H1 (cell line): Measurements from ENCODE around the gene NCL. TPM values are rescaled to one million over a fixed set of nuclear protein-coding genes. Genes with fewer than 3 reads are reported as not detected.

ENCODE experiments used
- BACH1 ChIP-seq: IDR thresholded peaks from 2 replicates; pipeline ENCODE4 v1.6.1; 2012; ENCODE audit warnings: low read length, improper control_type of control experiment
- KDM5A ChIP-seq: fragments of 200-600 bp; IDR thresholded peaks from 2 replicates; pipeline ENCODE4 v1.7.1; 2012; ENCODE audit warnings: mild to moderate bottlenecking, low read length, inconsistent platforms, mixed read lengths
- RBBP5 ChIP-seq: IDR thresholded peaks from 2 replicates; pipeline ENCODE4 v1.7.1; 2012; ENCODE audit warnings: low read depth, mild to moderate bottlenecking, inconsistent platforms, low read length, moderate library complexity, borderline replicate concordance
- RNF2 ChIP-seq: fragments of 200-900, 300-1000 bp; sonication (generic); IDR thresholded peaks from 2 replicates; pipeline ENCODE4 v1.7.1; 2016; ENCODE audit warnings: borderline replicate concordance, low read depth, mild to moderate bottlenecking, antibody characterized with exemption, low read length; ENCODE audit not compliant: poor library complexity, severe bottlenecking; ENCODE audit errors: missing control alignments
- SIN3A ChIP-seq, 2 experiments: IDR thresholded peaks in 1 of 2; conservative IDR thresholded peaks in 1 of 2; 2 replicates each; pipeline ENCODE4 v1.6.1; 2011 to 2012; ENCODE audit warnings: low read length in 2 of 2, improper control_type of control experiment in 1 of 2, low read depth in 1 of 2, mild to moderate bottlenecking in 1 of 2
- SP1 ChIP-seq: IDR thresholded peaks from 2 replicates; pipeline ENCODE4 v1.6.1; 2011; ENCODE audit warnings: low read depth, low read length
- polyA plus RNA-seq, 7 experiments: library from polyadenylated mRNA; depleted of rRNA in 3 of 7; stranded (reverse) in 5 of 7; unstranded in 2 of 7; fragments of >200 nt in 5 of 7; fragments of 200-250 nt in 2 of 7; gene quantifications; 1 replicate in 5 of 7; 2 replicates in 1 of 7; 4 replicates in 1 of 7; pipeline versions ENCODE4 v1.2.1 to v1.2.3, GENCODE V29; 2011 to 2013; ENCODE audit warnings: missing spikeins in 2 of 7, mixed read lengths in 2 of 7
- total RNA-seq: library from RNA; stranded (reverse); fragmentation: NEBNext Ultra II Directional; extraction: Animal tissue kit (Norgen Biotek cat#: 25700); gene quantifications from 2 replicates; pipeline ENCODE4 v1.2.1, GENCODE V29; 2021
- TF ChIP-seq, protein P1 (sequence below): fragments of 300-600 bp; sonication (generic); IDR thresholded peaks from 2 replicates; pipeline ENCODE4 v1.7.1; 2012; ENCODE audit warnings: low read length, moderate library complexity, mild to moderate bottlenecking, inconsistent platforms; ENCODE audit not compliant: insufficient replicate concordance
- TF ChIP-seq, protein P2 (sequence below): IDR thresholded peaks from 2 replicates; pipeline ENCODE4 v1.6.1; 2011; ENCODE audit warnings: low read depth, mild to moderate bottlenecking, low read length; ENCODE audit not compliant: insufficient read depth

The NCL gene
- total and polyA plus RNA-seq, 2 of the 8 experiments (the other 6 are each of a cell fraction or from before 2014, with no cell fraction given) = 61.2 to 1,478 TPM

DNA sequence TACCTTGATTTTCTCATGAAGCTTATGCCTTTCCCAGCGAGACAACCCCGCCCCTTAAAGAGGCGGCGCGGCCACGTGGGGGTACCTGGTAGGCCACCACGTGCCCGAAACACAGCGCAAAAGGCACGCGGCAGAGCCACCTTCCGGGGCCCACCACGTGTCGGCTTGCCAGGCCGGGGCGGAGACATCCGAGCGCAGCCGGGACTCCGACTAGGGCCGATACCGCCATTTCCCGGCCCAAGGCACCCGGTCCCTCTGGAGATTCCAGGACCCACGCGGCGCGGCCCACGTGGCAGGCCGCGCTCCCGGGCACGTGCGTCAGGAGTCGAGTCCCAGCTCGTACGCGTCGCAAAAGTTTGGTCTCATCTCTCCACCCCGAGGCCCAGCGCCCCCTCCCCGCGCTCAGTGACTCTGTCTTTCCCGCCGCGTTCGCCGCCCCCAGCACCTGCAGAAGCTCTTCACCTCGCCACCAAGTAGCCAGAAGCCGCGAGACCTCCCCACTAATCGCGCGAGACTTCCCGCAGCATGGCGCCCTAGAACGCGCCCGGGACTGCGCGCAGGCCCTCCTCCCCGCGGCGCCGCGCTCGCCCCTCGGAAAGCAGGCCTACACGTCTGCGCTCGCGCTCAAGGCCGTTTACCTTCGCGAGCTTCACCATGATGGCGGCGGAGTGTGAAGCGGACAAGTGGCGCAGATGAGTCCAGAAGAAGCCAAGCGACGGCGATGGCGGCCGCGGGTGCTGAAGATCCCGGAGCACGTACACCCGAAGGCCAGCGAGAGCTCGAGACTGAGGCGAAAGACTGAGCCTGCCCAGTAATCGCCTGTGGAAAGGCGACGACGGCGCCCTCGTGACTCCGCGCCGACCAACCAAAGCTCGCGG, at the start of gene NCL (continued):
- TF ChIP-seq, protein P1, sequence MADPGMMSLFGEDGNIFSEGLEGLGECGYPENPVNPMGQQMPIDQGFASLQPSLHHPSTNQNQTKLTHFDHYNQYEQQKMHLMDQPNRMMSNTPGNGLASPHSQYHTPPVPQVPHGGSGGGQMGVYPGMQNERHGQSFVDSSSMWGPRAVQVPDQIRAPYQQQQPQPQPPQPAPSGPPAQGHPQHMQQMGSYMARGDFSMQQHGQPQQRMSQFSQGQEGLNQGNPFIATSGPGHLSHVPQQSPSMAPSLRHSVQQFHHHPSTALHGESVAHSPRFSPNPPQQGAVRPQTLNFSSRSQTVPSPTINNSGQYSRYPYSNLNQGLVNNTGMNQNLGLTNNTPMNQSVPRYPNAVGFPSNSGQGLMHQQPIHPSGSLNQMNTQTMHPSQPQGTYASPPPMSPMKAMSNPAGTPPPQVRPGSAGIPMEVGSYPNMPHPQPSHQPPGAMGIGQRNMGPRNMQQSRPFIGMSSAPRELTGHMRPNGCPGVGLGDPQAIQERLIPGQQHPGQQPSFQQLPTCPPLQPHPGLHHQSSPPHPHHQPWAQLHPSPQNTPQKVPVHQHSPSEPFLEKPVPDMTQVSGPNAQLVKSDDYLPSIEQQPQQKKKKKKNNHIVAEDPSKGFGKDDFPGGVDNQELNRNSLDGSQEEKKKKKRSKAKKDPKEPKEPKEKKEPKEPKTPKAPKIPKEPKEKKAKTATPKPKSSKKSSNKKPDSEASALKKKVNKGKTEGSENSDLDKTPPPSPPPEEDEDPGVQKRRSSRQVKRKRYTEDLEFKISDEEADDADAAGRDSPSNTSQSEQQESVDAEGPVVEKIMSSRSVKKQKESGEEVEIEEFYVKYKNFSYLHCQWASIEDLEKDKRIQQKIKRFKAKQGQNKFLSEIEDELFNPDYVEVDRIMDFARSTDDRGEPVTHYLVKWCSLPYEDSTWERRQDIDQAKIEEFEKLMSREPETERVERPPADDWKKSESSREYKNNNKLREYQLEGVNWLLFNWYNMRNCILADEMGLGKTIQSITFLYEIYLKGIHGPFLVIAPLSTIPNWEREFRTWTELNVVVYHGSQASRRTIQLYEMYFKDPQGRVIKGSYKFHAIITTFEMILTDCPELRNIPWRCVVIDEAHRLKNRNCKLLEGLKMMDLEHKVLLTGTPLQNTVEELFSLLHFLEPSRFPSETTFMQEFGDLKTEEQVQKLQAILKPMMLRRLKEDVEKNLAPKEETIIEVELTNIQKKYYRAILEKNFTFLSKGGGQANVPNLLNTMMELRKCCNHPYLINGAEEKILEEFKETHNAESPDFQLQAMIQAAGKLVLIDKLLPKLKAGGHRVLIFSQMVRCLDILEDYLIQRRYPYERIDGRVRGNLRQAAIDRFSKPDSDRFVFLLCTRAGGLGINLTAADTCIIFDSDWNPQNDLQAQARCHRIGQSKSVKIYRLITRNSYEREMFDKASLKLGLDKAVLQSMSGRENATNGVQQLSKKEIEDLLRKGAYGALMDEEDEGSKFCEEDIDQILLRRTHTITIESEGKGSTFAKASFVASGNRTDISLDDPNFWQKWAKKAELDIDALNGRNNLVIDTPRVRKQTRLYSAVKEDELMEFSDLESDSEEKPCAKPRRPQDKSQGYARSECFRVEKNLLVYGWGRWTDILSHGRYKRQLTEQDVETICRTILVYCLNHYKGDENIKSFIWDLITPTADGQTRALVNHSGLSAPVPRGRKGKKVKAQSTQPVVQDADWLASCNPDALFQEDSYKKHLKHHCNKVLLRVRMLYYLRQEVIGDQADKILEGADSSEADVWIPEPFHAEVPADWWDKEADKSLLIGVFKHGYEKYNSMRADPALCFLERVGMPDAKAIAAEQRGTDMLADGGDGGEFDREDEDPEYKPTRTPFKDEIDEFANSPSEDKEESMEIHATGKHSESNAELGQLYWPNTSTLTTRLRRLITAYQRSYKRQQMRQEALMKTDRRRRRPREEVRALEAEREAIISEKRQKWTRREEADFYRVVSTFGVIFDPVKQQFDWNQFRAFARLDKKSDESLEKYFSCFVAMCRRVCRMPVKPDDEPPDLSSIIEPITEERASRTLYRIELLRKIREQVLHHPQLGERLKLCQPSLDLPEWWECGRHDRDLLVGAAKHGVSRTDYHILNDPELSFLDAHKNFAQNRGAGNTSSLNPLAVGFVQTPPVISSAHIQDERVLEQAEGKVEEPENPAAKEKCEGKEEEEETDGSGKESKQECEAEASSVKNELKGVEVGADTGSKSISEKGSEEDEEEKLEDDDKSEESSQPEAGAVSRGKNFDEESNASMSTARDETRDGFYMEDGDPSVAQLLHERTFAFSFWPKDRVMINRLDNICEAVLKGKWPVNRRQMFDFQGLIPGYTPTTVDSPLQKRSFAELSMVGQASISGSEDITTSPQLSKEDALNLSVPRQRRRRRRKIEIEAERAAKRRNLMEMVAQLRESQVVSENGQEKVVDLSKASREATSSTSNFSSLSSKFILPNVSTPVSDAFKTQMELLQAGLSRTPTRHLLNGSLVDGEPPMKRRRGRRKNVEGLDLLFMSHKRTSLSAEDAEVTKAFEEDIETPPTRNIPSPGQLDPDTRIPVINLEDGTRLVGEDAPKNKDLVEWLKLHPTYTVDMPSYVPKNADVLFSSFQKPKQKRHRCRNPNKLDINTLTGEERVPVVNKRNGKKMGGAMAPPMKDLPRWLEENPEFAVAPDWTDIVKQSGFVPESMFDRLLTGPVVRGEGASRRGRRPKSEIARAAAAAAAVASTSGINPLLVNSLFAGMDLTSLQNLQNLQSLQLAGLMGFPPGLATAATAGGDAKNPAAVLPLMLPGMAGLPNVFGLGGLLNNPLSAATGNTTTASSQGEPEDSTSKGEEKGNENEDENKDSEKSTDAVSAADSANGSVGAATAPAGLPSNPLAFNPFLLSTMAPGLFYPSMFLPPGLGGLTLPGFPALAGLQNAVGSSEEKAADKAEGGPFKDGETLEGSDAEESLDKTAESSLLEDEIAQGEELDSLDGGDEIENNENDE = no peak
- TF ChIP-seq KDM5A (peak; percentile 43; the same call in 1 of the 2 replicates), RBBP5 (no peak; the same call in 1 of the 2 replicates), SP1 (peak; percentile 82), BACH1 (no peak), SIN3A (conservative IDR thresholded peaks at IDR 0.05 in 1 of 2, IDR thresholded peaks at IDR 0.05 in 1 of 2; ENCODE audit: low read depth in 1 of 2, low read length in 2 of 2) (peak; percentile 25 to 26; a peak in 1 of 4 replicates), RNF2 (peak; percentile 27)
- TF ChIP-seq, protein P2, sequence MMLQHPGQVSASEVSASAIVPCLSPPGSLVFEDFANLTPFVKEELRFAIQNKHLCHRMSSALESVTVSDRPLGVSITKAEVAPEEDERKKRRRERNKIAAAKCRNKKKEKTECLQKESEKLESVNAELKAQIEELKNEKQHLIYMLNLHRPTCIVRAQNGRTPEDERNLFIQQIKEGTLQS = peak; percentile 71
